Measurements from ENCODE around the gene SPANXN3.
"Not testable (repeated sequence)": the region's sequence is repeated elsewhere in the genome, so short reads cannot be mapped to it uniquely, and the experiment has no call there.

Gene SPANXN3

GRCh38 chrX:143517375-143517774 lies at the start of gene SPANXN3:
Gene SPANXN3, minus strand, starts transcription at chrX:143517475. Its CDS starts 84 bp downstream, at chrX:143517391.
- not testable (repeated sequence) for DNase-seq

- no peak for DNase-seq
These were observed 18.9 kb upstream of the SPANXN3 start for GRCh38 chrX:143536176-143536575.

GRCh38 chrX:143502196-143502595 lies 15.1 kb downstream of the SPANXN3 start:
- DNase-seq, result not testable (repeated sequence)

- DNase-seq, result no peak
These were observed 16.5 kb downstream of the SPANXN3 start for GRCh38 chrX:143500751-143501150.

- no peak for DNase-seq
These were observed 31.2 kb downstream of the SPANXN3 start for GRCh38 chrX:143486105-143486504.

GRCh38 chrX:143476751-143477150 lies 40.5 kb downstream of the SPANXN3 start:
- no peak for DNase-seq

GRCh38 chrX:143472347-143472938 lies 44.8 kb downstream of the SPANXN3 start:
- DNase-seq, result no peak

GRCh38 chrX:143466130-143466529 lies 51.1 kb downstream of the SPANXN3 start:
- no peak for DNase-seq

- no peak for DNase-seq
These were observed 54.6 kb downstream of the SPANXN3 start for GRCh38 chrX:143462696-143463095.

GRCh38 chrX:143461606-143462005 lies 55.7 kb downstream of the SPANXN3 start:
- DNase-seq, result no peak

All from activated T-cell treated with anti-CD3 and anti-CD28 coated beads, Interleukin-2, amount 50 U/mL, for 48 hours (primary cell).